HEK293 (cell line): ENCODE data around the gene INSYN2B.

ENCODE experiments used
- ATF2 ChIP-seq: fragments of 450-650 bp; formaldehyde crosslinking; IDR thresholded peaks from 2 replicates; pipeline ENCODE4 v1.5.1; 2016; ENCODE audit warnings: missing biosample characterization, missing genetic modification characterization, low read depth
- BCL11A ChIP-seq: fragments of 450-650 bp; formaldehyde crosslinking; IDR thresholded peaks from 2 replicates; pipeline ENCODE4 v1.5.1; 2016; ENCODE audit warnings: low read depth, missing biosample characterization, missing genetic modification characterization
- CTCF ChIP-seq: fragments of 450-650 bp; formaldehyde crosslinking; IDR thresholded peaks from 2 replicates; pipeline ENCODE4 v1.5.1; 2016; ENCODE audit warnings: missing biosample characterization, missing genetic modification characterization
- ZNF121 ChIP-seq: fragments of 450-650 bp; formaldehyde crosslinking; IDR thresholded peaks from 2 replicates; pipeline ENCODE4 v1.5.1; 2016; ENCODE audit warnings: missing biosample characterization, missing genetic modification characterization
- ZNF280D ChIP-seq: fragments of 450-650 bp; formaldehyde crosslinking; IDR thresholded peaks from 2 replicates; pipeline ENCODE4 v1.5.1; 2016; ENCODE audit warnings: missing biosample characterization, missing genetic modification characterization
- ZNF404 ChIP-seq: fragments of 450-650 bp; formaldehyde crosslinking; IDR thresholded peaks from 2 replicates; pipeline ENCODE4 v1.5.1; 2017; ENCODE audit warnings: missing biosample characterization, missing genetic modification characterization

- TF ChIP-seq BCL11A = no peak
- TF ChIP-seq ZNF280D = no peak
- no peak for TF ChIP-seq ZNF404 (tag by site-specific recombination)
- TF ChIP-seq ZNF121 (tag by site-specific recombination) = no peak
- TF ChIP-seq ATF2 (tag by site-specific recombination) = no peak
- TF ChIP-seq CTCF (tag by site-specific recombination) = no peak
These were observed 7.9 kb upstream of the INSYN2B start for GRCh38 chr5:169988206-169988605.
